Kidney (tissue), 14 donors: ENCODE results near the gene KCNT1. TPM values are rescaled to one million over a fixed set of nuclear protein-coding genes. Genes with fewer than 3 reads are reported as not detected.

Experiments used
- DNase-seq, 5 donors: peaks; one replicate each; pipeline ENCODE4 v3.0.0-alpha.2; 2013 to 2020
- FAIRE-seq: peaks from 2 replicates; lab custom pipeline; 2012; peaks lifted over from hg19 to GRCh38; lab: Jason Lieb, UNC
- H3K27ac ChIP-seq, 2 donors: one replicate each; pipeline ENCODE4 v1.7.0; 2013; ENCODE audit warnings: low read depth in 2 of 2, low read length in 2 of 2, inconsistent platforms in 1 of 2
- H3K27me3 ChIP-seq: one replicate; pipeline ENCODE4 v1.7.1; 2013; ENCODE audit warnings: low read length, inconsistent platforms; ENCODE audit not compliant: control insufficient read depth, insufficient read depth
- H3K36me3 ChIP-seq, 3 donors: one replicate each; pipeline versions ENCODE4 v1.7.0 to v1.7.1; 2013; ENCODE audit warnings: low read length in 3 of 3, control low read depth in 1 of 3, inconsistent platforms in 1 of 3; ENCODE audit not compliant: insufficient read depth in 3 of 3, control insufficient read depth in 2 of 3
- H3K4me1 ChIP-seq, 3 donors: one replicate each; pipeline versions ENCODE4 v1.7.0 to v1.7.1; 2013; ENCODE audit warnings: low read length in 3 of 3, inconsistent platforms in 1 of 3, low read depth in 1 of 3; ENCODE audit not compliant: control insufficient read depth in 2 of 3, insufficient read depth in 2 of 3
- H3K4me3 ChIP-seq, 3 donors: one replicate each; pipeline versions ENCODE4 v1.7.0 to v1.8.1; 2013; ENCODE audit warnings: low read length in 3 of 3, control low read depth in 1 of 3, inconsistent platforms in 1 of 3
- H3K9ac ChIP-seq, 3 donors: one replicate each; pipeline versions ENCODE4 v1.7.0 to v1.7.1; 2013; ENCODE audit warnings: low read length in 3 of 3, control low read depth in 1 of 3, inconsistent platforms in 1 of 3
- H3K9me3 ChIP-seq, 3 donors: one replicate each; pipeline versions ENCODE4 v1.7.0 to v1.7.1; 2013; ENCODE audit warnings: low read length in 3 of 3, control low read depth in 1 of 3, inconsistent platforms in 1 of 3; ENCODE audit not compliant: control insufficient read depth in 2 of 3, insufficient read depth in 1 of 3
- CTCF ChIP-seq: IDR thresholded peaks from 3 replicates; pipeline ENCODE4 v1.5.1; 2012; ENCODE audit warnings: mild to moderate bottlenecking, moderate library complexity, borderline replicate concordance; ENCODE audit not compliant: insufficient read depth; ENCODE audit errors: extremely low read depth
- intact Hi-C: fragments of 100-400 bp; cut with DNase I; formaldehyde crosslinking; loops from one replicate; pipeline ENCODE4 v1.11.1; 2022
- polyA plus RNA-seq: library from polyadenylated mRNA; stranded (reverse); fragments of 350-450 nt; fragmentation: Illumina TruSeq; extraction: RNeasy Lipid Tissue Mini Kit (QIAGEN cat#74804); gene quantifications from one replicate; pipeline ENCODE4 v1.2.3, GENCODE V29; 2014; ENCODE audit warnings: low read depth, low replicate concordance; ENCODE audit not compliant: insufficient read depth
- total RNA-seq: library from RNA; stranded (reverse); fragmentation: NEBNext Ultra II Directional; extraction: Animal tissue kit (Norgen Biotek cat#: 25700); gene quantifications from one replicate; pipeline ENCODE4 v1.2.1, GENCODE V29; 2021
- donor health status: control.
- donor health status: control.
- donor health status: control.
- donor health status: control.
- donor health status: control.
- donor health status: DM: yes; HTN: yes; CAD: no.
- donor health status: Normal renal cell carcinoma (clear cell type).

The KCNT1 gene
- total and polyA plus RNA-seq, 2 donors from 2014 or later = 0.15 TPM; not detected in 1

- Histone ChIP-seq H3K9ac (no peak overlapping the region), H3K4me3 (no peak overlapping the region), H3K27me3 (no peaks in the 10 kb centered on the region), H3K4me1 (no peaks in the 10 kb centered on the region), H3K36me3 (no peaks in the 10 kb centered on the region), H3K9me3 (no peaks in the 10 kb centered on the region), H3K27ac (no peak overlapping the region)
- intact Hi-C loops = no loop called here
- TF ChIP-seq CTCF = no peak
- FAIRE-seq = no peak
- DNase-seq = peak in 4 of 5 donors; percentile 23 to 53 (median 26)
Observed at GRCh38 chr9:135772702-135773493, 70.9 kb downstream of the KCNT1 start.

GRCh38 chr9:135773530-135774238, 71.7 kb downstream of the KCNT1 start:
- Histone ChIP-seq H3K4me1 (no peaks in the 10 kb centered on the region), H3K9me3 (no peaks in the 10 kb centered on the region), H3K27ac (no peak overlapping the region), H3K9ac (no peak overlapping the region), H3K4me3 (no peak overlapping the region), H3K36me3 (no peaks in the 10 kb centered on the region), H3K27me3 (no peaks in the 10 kb centered on the region)
- no peak for TF ChIP-seq CTCF
- intact Hi-C loops = no loop called here
- DNase-seq (no peak), FAIRE-seq (no peak)

GRCh38 chr9:135774239-135774747, 72.3 kb downstream of the KCNT1 start:
- peak overlapping the region in 1 of 3 donors; percentile 17 for H3K4me3 ChIP-seq
- no peaks in the 10 kb centered on the region for H3K4me1 ChIP-seq
- H3K9ac ChIP-seq = no peak overlapping the region
- intact Hi-C loops = no loop called here
- H3K27ac ChIP-seq = no peak overlapping the region
- no peaks in the 10 kb centered on the region for H3K36me3 ChIP-seq
- H3K27me3 ChIP-seq = no peaks in the 10 kb centered on the region
- no peak for TF ChIP-seq CTCF
- DNase-seq (no peak), FAIRE-seq (no peak)
- no peaks in the 10 kb centered on the region for H3K9me3 ChIP-seq
